ENCODE measurements around the gene RELB. TPM values are rescaled to one million over a fixed set of nuclear protein-coding genes. Genes with fewer than 3 reads are reported as not detected.
A peak's percentile ranks its signal among the peaks of the same experiment; 100 is the strongest.
"Not testable (repeated sequence)": the region's sequence is repeated elsewhere in the genome, so short reads cannot be mapped to it uniquely, and the experiment has no call there.

RELB gene, protein sequence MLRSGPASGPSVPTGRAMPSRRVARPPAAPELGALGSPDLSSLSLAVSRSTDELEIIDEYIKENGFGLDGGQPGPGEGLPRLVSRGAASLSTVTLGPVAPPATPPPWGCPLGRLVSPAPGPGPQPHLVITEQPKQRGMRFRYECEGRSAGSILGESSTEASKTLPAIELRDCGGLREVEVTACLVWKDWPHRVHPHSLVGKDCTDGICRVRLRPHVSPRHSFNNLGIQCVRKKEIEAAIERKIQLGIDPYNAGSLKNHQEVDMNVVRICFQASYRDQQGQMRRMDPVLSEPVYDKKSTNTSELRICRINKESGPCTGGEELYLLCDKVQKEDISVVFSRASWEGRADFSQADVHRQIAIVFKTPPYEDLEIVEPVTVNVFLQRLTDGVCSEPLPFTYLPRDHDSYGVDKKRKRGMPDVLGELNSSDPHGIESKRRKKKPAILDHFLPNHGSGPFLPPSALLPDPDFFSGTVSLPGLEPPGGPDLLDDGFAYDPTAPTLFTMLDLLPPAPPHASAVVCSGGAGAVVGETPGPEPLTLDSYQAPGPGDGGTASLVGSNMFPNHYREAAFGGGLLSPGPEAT
- polyA plus RNA-seq (ENCODE audit: insufficient read length in 4 of 4) = 1 to 10 TPM; 4.0 to 7.4 (median 6.8) TPM

DNA sequence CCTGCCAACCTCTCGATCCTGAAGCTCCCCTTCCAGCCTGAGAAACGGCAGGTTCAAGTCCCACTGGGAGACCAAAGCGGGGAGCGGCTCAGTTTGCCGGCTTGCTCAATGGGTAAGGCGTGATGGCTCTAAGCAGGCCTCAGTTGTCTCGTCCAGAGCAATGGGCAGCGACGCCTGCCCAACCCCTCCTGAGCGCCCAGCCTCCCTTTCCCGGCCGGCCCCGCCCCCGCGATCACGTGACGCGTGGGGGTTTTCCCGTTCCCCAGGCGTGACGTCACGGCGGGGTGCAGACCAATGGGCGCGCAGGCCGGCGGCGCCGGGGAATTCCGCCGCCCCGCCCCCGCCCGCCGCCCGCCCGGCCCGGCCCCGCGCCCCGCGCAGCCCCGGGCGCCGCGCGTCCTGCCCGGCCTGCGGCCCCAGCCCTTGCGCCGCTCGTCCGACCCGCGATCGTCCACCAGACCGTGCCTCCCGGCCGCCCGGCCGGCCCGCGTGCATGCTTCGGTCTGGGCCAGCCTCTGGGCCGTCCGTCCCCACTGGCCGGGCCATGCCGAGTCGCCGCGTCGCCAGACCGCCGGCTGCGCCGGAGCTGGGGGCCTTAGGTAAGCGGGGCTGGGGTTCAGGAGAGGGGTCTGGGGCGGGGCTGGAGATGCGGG, at the start of gene RELB:
Gene RELB (plus strand): TSS at position 378 of the 653 bp plus-strand sequence. CDS start 116 bp downstream, at position 494.
- peak; percentile 29 to 78 (median 74) for DNase-seq (ENCODE audit: low read depth in 4 of 4, low spot score in 2 of 4)

DNA sequence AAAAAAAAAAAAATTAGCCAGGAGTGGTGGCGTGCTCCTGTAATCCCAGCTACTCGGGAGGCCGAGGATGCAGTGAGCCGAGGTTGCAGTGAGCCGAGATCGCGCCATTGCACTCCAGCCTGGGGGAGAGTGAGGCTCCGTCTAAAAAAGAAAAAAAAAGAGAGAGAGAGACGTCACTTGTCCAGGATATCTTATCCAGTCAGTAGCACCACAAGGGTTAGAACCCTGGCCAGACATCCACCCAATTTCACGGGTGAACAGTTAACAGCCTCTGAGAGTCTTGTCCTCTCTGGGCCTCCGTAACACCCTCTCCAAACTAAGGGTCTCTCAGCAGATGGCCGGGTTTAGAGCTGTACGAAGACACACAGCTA, 47.0 kb upstream of the RELB start:
- DNase-seq (ENCODE audit: low read depth in 4 of 4, low spot score in 2 of 4) = no peak

DNA sequence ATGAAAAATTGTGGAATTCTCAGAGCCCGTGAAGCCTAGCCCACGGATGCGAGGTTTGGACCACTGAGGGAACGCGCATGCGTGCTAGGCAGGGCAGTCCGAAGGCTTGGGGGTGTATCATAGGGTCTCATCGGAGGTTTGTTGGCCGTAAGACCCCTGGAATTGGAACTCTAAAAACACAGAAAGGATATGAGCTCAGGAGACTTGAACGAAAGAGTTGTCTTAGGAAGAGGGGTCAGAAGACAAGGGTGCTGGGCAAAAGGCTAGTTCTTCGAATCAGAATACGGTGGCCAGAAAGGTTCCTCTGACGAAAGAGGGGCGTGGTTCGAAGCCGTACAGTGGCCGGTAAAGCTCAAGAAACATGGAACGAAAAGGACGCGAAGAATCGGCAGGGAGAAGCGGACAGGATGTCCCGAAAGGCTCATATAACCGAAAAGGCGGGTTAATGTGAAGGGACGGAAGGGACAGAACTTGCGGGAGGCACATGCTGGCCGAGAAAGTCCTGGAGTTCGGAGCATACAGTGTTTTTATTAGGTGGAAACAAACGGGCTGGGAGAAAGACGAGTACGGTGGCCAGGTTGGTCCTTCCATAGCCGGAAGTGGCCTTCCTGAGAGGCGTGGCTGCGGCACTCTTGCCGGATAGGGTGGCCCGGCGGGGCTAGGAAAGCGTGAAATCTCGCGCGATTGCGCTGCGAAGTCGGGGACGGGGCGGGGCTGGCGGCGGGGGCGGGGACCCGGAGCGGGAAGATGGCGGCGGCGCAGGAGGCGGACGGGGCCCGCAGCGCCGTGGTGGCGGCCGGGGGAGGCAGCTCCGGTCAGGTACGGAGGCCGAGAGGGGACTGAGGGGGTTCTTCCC, 46.4 kb upstream of the RELB start, which contains the start of gene CLPTM1:
Gene CLPTM1 (plus strand): TSS at position 732 of the 856 bp plus-strand sequence. CDS start 16 bp downstream, at position 748.
- DNase-seq (ENCODE audit: low read depth in 4 of 4, low spot score in 2 of 4) = peak; percentile 94 to 100 (median 96)

DNA sequence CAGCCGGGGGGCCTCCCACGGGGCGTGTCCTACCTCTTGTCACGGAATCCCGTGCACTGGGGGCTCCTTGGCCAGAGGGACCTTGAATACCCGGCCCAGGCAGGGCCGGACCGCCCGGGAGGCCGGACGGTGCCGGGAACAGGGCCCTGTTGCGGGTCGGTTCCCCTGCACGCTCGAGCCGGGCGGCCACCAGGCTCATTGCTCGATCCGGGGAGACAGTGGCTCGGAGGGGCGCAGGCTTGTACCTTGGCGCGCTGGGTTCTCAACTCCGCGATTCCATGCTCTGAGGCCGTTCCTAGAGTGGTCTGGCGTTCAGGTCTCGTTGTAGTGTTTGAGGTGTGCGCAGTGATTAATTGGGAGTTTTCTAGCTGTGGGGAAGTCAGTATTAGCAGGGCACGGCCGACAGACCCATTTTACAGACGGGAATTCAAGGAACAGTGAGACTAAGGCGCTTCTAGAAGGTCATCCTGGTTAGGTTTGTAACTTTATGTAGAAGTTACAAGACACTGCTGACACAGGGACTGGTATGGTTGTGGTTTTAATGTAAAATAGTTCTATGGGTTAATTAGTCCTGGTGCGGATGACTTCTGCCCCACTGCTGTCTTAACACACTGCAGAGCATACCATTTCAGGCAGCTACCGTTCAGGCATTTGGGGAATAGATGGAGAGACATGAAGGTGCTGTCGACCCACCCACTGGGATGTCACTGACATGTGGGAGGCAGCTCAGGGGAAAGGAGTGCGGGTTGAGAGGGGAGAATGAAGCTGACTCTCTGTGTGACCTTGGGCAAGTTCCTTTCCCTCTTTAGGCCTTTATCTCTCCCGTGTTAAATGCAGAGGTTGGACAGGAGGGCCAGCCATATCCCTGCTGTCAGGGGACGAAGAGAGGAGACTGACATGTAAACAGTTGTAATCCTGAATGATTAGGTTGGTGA, 45.5 kb upstream of the RELB start:
- peak in 1 of 4 donors; percentile 5 for DNase-seq (ENCODE audit: low read depth in 4 of 4, low spot score in 2 of 4)

DNA sequence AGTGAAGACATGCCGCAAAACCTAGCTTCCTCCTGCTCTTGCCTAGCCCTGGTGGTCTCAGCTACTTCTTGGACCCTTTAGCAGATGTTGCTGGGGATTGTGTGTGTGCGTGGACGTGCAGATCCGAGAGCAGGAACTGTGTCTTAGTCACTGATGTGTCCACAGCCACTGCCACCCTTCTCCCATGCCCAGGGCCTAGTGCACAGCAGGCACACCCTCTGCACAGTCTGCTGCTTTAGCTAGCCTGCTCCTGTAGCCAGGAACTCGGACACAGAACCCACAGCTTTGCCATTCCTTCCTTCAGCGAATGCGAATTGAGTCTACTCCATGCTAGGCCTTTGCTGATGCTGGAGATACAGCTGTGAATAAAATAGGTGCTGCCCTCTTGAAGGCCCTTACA, 43.7 kb upstream of the RELB start:
- no peak for DNase-seq (ENCODE audit: low read depth in 4 of 4, low spot score in 2 of 4)

DNA sequence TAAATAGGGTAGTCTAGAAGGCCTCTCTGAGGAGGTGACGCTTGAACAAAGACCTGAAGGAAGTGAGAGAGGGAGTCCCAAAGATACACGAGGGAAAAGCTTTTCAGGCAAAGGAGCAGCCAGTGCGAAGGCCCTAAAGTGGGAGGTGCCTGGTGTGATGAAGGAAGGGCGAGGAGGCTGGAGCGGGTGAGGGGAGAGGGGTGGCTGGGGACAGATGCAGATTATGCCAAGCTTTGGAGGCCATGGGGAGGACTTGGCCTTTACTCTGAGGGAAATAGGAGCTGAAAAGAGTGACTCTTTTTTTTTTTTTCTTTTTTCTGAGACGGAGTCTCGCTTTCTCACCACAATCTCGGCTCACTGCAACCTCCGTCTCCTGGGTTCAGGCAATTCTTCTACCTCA, 43.2 kb upstream of the RELB start:
- DNase-seq (ENCODE audit: low read depth in 4 of 4, low spot score in 2 of 4) = no peak

DNA sequence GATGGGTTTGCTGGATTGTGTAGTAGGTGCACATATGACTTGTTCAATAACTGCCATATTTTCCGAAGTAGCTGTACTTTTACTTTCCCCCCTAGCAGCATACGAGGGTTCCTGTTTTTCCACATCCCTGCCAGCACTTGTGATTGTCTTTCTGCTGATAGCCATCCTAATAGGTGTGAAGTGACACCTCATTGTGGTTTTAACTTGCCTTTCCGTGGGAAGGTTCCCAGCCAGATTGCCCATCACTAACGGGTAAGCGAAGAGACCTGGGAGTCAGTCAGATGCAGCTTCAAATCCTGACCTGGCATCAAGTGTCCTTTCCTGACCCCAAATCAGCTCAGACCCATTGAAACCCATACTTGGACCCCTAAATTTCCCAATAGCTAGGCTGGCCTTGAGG, 41.6 kb upstream of the RELB start:
- DNase-seq (ENCODE audit: low read depth in 4 of 4, low spot score in 2 of 4) = no peak

DNA sequence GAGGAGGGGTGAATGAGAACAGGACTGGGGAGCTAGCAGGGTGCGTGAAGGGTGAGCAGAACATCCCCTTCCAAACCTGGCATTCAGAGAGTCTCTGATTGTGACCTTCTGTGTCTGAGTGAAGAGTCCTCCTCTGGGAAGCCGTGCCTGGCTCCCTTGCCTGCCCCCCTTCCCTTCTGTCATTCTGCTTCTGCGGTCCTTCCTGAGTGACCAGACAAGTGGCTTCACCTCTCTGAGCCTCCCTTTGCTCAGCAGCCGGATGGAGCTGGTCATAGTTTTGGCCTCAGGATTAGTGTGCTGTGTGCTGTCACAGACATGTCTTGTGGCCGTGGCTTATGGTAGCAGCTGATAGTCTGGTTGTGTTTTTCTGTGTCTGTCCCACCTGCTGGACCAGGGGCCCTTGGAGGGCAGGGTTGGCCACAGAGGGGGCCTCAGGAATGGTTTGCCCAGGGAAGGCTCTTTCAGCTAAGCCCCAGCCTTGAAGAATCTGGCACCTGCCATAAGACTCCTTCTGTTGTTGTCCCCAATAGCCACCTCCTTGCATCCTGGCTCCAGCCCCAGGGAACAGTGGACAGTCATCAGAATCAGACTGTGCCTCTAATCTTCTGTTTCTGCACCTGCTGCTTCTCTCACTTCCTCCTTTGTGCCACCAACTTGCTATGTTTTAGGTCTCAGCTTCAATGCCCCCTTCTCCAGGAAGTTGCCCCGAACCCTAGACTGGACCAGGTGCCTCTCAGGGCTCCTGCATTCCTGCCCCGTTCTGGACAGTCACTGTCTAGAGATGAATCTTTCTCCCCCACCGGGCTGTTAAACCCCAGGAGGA, 40.1 kb upstream of the RELB start:
- DNase-seq (ENCODE audit: low read depth in 4 of 4, low spot score in 2 of 4) = no peak

DNA sequence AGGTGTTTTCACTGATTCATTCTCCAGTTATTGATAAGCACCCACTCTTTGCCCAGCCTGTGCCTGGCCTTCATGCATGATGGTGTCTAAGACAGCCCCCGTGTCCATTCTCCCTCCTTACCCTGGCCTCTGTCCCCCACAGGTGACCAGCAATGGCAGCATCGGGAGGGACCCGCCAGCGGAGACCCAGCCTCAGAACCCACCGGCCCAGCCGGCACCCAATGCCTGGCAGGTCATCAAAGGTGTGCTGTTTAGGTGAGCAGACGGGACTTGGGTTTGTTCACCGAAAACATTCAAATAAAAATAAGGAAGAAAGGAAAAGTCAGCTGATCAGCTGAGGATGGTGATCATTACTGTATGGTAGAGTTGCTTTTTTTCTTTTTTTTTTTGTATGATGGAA, 39.4 kb upstream of the RELB start:
- DNase-seq (ENCODE audit: low read depth in 4 of 4, low spot score in 2 of 4) = no peak

DNA sequence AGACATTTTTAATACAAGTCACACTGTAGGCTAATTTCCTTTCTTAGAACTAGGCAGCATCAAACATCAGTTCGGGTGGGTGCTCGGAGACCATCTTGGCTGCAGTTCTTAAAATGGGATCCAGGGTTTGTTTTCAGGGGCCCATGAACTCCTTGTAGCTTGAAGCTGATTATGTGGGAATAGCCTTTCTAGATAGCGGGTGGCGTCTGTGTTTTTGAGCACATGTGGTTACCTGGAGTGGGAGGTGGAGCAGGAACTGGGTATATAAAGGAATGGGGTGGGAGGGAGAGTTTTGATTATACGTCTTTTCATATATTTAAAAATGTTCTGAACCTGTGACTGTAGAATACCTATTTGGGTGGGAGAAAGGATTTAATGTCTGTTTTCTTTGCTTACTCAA, 33.1 kb upstream of the RELB start:
- DNase-seq (ENCODE audit: low read depth in 4 of 4, low spot score in 2 of 4) = no peak

DNA sequence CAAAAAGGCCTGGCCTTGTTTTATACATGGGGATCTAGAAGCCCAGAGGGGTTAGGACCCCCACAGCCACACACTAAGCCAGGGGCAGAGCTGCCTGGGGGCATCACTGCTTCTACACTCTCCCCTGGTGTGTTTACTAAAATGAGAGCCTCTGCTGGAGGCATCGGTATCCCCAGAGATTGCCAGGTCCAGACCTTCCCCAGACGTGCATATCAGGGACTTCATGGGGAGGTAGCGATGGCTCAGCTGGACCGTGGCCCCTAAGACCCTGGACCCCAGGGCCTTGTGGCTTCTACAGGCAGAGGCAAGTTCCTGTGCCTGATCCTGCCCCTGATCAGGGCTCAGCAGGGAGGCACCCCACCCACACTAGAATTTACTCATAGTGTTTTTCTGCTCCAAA, 32.6 kb upstream of the RELB start:
- DNase-seq (ENCODE audit: low read depth in 4 of 4, low spot score in 2 of 4) = no peak

DNA sequence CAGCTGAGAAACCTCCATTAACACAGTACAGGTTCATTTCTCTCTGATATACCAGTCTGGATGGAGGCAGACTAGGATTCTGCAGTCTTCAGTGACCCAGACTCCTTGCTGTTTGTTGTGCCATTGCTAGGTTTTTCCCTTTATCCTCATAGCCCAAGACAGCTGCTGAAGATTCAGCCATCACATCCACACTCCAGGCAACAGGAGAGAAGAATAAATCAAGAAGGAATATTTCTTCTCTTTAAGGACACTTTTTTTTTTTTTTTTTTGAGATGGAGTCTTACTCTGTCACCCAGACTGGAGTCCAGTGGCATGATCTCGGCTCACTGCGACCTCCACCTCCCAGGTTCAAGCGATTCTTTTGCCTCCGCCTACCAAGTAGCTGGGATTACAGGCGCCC, 31.8 kb upstream of the RELB start:
- DNase-seq (ENCODE audit: low read depth in 4 of 4, low spot score in 2 of 4) = no peak

DNA sequence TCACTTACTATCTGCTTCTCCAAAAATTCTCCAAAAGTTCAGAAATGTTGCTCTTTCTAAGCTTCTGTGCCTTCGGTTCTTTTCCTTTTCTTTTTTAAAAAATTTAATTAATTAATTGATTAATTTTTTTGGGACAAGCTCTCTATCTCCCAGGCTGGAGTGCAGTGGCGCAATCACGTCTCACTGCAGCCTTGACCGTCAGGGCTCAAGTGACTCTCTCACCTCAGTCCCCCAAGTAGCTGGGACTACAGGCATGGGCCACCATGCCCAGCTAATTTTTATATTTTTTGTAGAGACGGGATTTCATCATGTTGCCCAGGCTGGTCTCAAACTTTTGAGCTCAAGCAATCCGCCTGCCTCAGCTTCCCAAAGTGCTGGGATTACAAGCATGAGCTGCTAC, 29.8 kb upstream of the RELB start:
- not testable (repeated sequence) for DNase-seq (ENCODE audit: low read depth in 4 of 4, low spot score in 2 of 4)

DNA sequence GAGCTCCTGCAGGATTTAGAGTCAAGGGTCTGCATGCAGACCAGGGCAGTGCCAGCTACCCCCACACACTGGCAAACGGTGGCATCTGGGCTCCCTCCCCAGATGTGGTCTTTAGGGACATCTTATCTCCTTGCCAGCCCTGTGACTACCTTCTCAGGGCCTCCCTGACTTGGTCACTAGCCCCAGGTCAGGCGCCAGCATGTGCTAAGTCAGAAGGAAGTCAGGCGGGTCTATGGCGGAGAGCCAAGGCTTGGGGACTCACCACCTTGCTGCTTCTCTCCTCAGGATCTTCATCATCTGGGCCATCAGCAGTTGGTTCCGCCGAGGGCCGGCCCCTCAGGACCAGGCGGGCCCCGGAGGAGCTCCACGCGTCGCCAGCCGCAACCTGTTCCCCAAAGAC, 28.5 kb upstream of the RELB start:
- no peak for DNase-seq (ENCODE audit: low read depth in 4 of 4, low spot score in 2 of 4)

DNA sequence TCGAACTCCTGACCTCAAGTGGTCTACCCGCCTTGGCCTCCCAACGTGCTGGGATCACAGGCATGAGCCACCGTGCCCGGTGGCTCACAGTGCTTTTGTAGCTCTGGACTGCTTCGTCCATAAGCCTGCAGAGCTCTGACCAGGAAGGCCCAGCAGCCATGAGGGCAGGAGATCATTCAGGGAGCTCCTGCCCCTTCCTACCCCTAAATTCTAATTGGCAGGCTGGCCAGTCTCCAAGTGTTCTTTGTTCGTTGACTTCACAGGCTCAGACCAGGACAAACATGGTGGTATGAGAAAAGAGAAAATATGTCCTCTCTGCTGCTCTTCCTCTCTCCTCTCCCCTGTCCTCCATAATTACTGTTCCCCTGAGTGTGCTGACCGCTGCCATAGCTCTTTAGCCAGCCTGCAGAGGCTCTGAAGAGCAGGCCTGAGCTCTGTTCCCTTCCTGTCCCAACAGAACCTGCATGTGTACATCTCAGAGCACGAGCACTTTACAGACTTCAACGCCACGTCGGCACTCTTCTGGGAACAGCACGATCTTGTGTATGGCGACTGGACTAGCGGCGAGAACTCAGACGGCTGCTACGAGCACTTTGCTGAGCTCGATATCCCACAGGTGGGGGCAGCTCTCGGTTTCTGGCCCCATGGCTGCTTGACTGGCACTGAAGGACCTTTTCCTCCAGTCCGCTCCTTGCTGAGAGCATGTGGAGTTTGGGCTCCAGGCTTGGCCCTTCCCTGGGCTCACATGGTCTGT, 27.1 kb upstream of the RELB start:
- DNase-seq (ENCODE audit: low read depth in 4 of 4, low spot score in 2 of 4) = no peak

DNA sequence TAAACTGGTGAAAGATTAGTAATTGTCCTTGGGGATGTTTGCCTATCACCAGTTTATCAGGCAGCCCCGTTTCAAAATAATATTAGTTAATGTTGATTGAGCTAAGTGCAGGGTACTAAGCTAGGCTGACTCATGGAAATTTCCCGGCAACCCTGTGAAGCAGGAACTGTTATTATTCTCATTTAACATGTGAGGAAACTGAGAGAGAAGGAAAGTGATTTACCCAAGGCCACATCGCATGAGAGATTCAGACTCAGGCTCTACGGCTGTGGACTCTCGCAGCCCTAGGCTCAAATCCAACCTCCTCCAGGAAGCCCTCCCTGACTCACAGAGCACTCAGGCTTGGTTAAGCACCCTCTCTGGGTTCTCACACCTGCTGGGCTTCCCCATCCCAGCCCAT, 26.4 kb upstream of the RELB start:
- no peak for DNase-seq (ENCODE audit: low read depth in 4 of 4, low spot score in 2 of 4)

DNA sequence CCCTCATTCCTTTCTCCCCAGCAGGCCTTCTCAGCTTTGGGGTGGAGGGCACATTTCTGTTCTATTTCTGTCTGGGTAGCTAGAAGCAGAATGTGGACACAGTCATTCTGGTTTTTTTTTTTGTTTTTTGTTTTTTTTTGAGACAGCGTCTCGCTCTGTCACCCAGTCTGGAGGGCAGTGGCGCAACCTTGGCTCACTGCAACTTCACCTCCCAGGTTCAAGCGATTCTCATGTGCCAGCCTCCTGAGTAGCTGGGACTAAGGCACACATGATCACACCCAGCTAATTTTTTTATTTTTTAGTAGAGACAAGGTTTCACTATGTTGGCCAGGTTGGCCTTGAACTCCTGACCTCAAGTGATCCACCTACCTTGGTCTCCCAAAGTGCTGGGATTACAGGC, 25.8 kb upstream of the RELB start:
- DNase-seq (ENCODE audit: low read depth in 4 of 4, low spot score in 2 of 4) = no peak

DNA sequence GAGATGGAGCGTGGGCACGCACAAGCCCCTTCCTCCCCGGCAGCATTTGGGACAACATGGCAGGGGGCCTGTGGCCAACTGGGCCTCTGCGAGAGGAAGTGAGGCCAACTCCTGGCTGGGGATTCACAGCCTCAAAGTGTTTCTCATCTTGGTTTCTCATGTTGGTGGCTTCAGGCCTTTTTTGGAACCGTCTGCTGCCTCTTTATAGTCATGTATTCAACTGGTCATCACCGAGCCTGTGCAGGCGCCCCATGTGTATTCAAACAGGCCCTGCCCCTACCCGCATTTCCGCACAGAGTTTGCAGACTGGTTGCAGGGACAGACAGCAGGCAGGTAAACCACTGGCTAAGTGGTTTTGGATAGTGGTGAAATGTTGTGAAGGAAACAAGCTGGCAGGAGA, 17.3 kb upstream of the RELB start:
- no peak for DNase-seq (ENCODE audit: low read depth in 4 of 4, low spot score in 2 of 4)
